GM12878 (cell line): ENCODE results near the gene CGGBP1. TPM values are rescaled to one million over a fixed set of nuclear protein-coding genes. Genes with fewer than 3 reads are reported as not detected.

ENCODE experiments used
- ATAC-seq: fragments of 200-7000 bp; cut with Tn5 transposase; 3 replicates; pipeline ENCODE4 v1.9.1; 2020; ENCODE audit warnings: mild to moderate bottlenecking, moderate library complexity
- BruUV-seq: library from RNA; stranded (reverse); fragments of 400-500 nt; replicated peaks from 2 replicates; lab custom pipeline; 2021; lab: Mats Ljungman, UMichigan
- CTCF ChIA-PET: fragments of 300-600 bp; sonication (Branson Sonifier 250); formaldehyde crosslinking; extraction: SDS; loops from one replicate; lab custom pipeline; 2021; ENCODE audit warnings: inconsistent platforms; lab: Yijun Ruan, JAX
- POLR2A ChIA-PET: fragments of 350-600 bp; formaldehyde crosslinking; extraction: SDS; loops from one replicate; lab custom pipeline; 2021; ENCODE audit warnings: inconsistent platforms; lab: Charles Lee
- RAD21 ChIA-PET: fragments of 300-600 bp; sonication (Branson Sonifier 250); formaldehyde crosslinking; loops from one replicate; lab custom pipeline; 2023; ENCODE audit warnings: antibody characterized with exemption; ENCODE audit not compliant: unreplicated experiment; lab: Charles Lee
- SMC1A ChIA-PET: fragments of 300-600 bp; sonication (Branson Sonifier 250); formaldehyde crosslinking; loops from one replicate; lab custom pipeline; 2023; ENCODE audit not compliant: unreplicated experiment, uncharacterized antibody; lab: Charles Lee
- DNase-seq: peaks from one replicate; pipeline ENCODE4 v3.0.0-alpha.2; 2011; ENCODE audit warnings: low read depth, low spot score
- FAIRE-seq: peaks from 3 replicates; lab custom pipeline; 2011; peaks lifted over from hg19 to GRCh38; lab: Jason Lieb, UNC
- H2AFZ ChIP-seq: 2 replicates; pipeline ENCODE4 v1.6.0; 2011; ENCODE audit warnings: low read depth, low read length, control low read depth; ENCODE audit not compliant: control insufficient read depth
- H3K27ac ChIP-seq: 2 replicates; pipeline ENCODE4 v1.5.1; 2011; ENCODE audit warnings: control low read depth; ENCODE audit not compliant: control insufficient read depth, insufficient read depth
- H3K27me3 ChIP-seq, 2 experiments: replicated peaks in 1 of 2; 2 replicates each; pipeline versions ENCODE4 v1.6.0 to v1.6.1; 2011; ENCODE audit warnings: low read length in 1 of 2; ENCODE audit not compliant: control insufficient read depth in 2 of 2, insufficient read depth in 2 of 2
- H3K36me3 ChIP-seq, 2 experiments: 2 replicates each; pipeline ENCODE4 v1.5.1; 2011; ENCODE audit warnings: low read length in 1 of 2; ENCODE audit not compliant: control insufficient read depth in 2 of 2, insufficient read depth in 2 of 2
- H3K4me1 ChIP-seq: 2 replicates; pipeline ENCODE4 v1.6.1; 2011; ENCODE audit warnings: mild to moderate bottlenecking, low read length, moderate library complexity, mixed read lengths; ENCODE audit not compliant: control insufficient read depth, insufficient read depth
- H3K4me2 ChIP-seq: 2 replicates; pipeline ENCODE4 v1.6.0; 2011; ENCODE audit warnings: control low read depth; ENCODE audit not compliant: control insufficient read depth, insufficient read depth
- H3K4me3 ChIP-seq: fragments of 200-600 bp; sonication (generic); 2 replicates; pipeline ENCODE4 v1.5.1; 2016
- H3K79me2 ChIP-seq: 2 replicates; pipeline ENCODE4 v1.6.0; 2011; ENCODE audit warnings: low read length; ENCODE audit not compliant: control insufficient read depth, insufficient read depth
- H3K9ac ChIP-seq: 2 replicates; pipeline ENCODE4 v1.8.0; 2011; ENCODE audit warnings: low read length, control low read depth, mixed read lengths; ENCODE audit not compliant: control insufficient read depth, insufficient read depth
- H3K9me3 ChIP-seq: replicated peaks from 3 replicates; pipeline ENCODE4 v1.5.1; 2011; ENCODE audit warnings: mild to moderate bottlenecking, low read length; ENCODE audit not compliant: control insufficient read depth, insufficient read depth
- H4K20me1 ChIP-seq: 2 replicates; pipeline ENCODE4 v1.6.0; 2011; ENCODE audit not compliant: control insufficient read depth, insufficient read depth
- HCFC1 ChIP-seq: fragments of 150-350 bp; IDR thresholded peaks from 2 replicates; pipeline ENCODE4 v1.6.1; 2014; ENCODE audit warnings: low read length
- PAX5 ChIP-seq: IDR thresholded peaks from 2 replicates; pipeline ENCODE4 v1.6.1; 2011; ENCODE audit warnings: low read depth, low read length, borderline replicate concordance
- PKNOX1 ChIP-seq: fragments of 450-650 bp; IDR thresholded peaks from 2 replicates; pipeline ENCODE4 v1.6.1; 2016; ENCODE audit warnings: mild to moderate bottlenecking
- ZBTB40 ChIP-seq: fragments of 450-650 bp; IDR thresholded peaks from 2 replicates; pipeline ENCODE4 v1.6.1; 2016; ENCODE audit warnings: mild to moderate bottlenecking, moderate library complexity, borderline replicate concordance
- WGBS: methylation state at CpG from one replicate; pipeline ENCODE4 v1.1.6; 2016; ENCODE audit warnings: low lambda C conversion rate; ENCODE audit not compliant: insufficient replicate concordance, insufficient coverage; ENCODE audit errors: missing lambda C conversion rate; 5-methylcytosine and 5-hydroxymethylcytosine counted together
- in situ Hi-C: fragments of 300-500 bp; cut with MboI; formaldehyde crosslinking; loops from 9 replicates; pipeline ENCODE4 v1.14.3; 2018; ENCODE audit warnings: mixed read lengths
- intact Hi-C: fragments of 100-400 bp; cut with micrococcal nuclease; formaldehyde crosslinking; loops from one replicate; pipeline ENCODE4 v1.14.2; 2022; ENCODE audit not compliant: unreplicated experiment
- polyA plus RNA-seq, 11 experiments: library from polyadenylated mRNA; depleted of rRNA in 4 of 11; unstranded in 6 of 11; stranded (reverse) in 5 of 11; fragments of >200 nt; fragmentation: Nextera tagmentation in 4 of 11; fragmentation: Illumina TruSeq in 1 of 11; extraction: Ambion mirVana in 4 of 11; extraction: Trizol in 1 of 11; gene quantifications; 1 replicate in 1 of 11; 2 replicates in 10 of 11; pipeline versions ENCODE4 v1.2.1 to v1.2.3, GENCODE V29; 2011 to 2016; ENCODE audit warnings: inconsistent platforms in 2 of 11, missing spikeins in 2 of 11, low read depth in 1 of 11
- total RNA-seq, 4 experiments: library from RNA; depleted of rRNA in 3 of 4; stranded (reverse); fragments of >200 nt in 3 of 4; fragmentation: Illumina TruSeq in 1 of 4; extraction: Trizol in 1 of 4; gene quantifications; 2 replicates each; pipeline versions ENCODE4 v1.2.1 to v1.2.3, GENCODE V29; 2013 to 2021

CGGBP1 gene
- total and polyA plus RNA-seq, 10 of the 15 experiments (the other 5 are each of a cell fraction or from before 2014, with no cell fraction given), result 27.8 to 75.8 (median 50.4) TPM

GRCh38 chr3:88030210-88030609 lies 28.6 kb downstream of the CGGBP1 start:
- WGBS, result 54% methylated on average over 3 of the region's 3 CpGs
- BruUV-seq, result no TSS peak
- peak overlapping the region; percentile 31 for H2AFZ ChIP-seq

More at GRCh38 chr3:88030210-88030609, 28.6 kb downstream of the CGGBP1 start:
- TF ChIP-seq HCFC1 (no peak), PAX5 (no peak), ZBTB40 (peak; percentile 56; the same call in 1 of the 2 replicates), PKNOX1 (no peak)
- TF ChIP-seq, all 136 proteins: peak for 1
- Histone ChIP-seq H3K4me3 (no peak overlapping the region), H3K27ac (no peak overlapping the region), H4K20me1 (no peaks in the 10 kb centered on the region), H3K36me3 (no peaks in the 10 kb centered on the region), H3K4me2 (peak overlapping the region; percentile 5; the same call in 1 of the 2 replicates), H3K79me2 (no peaks in the 10 kb centered on the region), H3K9ac (no peak overlapping the region), H3K4me1 (no peaks in the 10 kb centered on the region), H3K9me3 (no peaks in the 10 kb centered on the region; the same call in 2 of the 3 replicates), H3K27me3 (no peaks in the 10 kb centered on the region; a peak in 1 of 4 replicates)
- in situ Hi-C loops, result no loop called here
- ChIA-PET SMC1A (interaction anchor here (1.0 to 1.5 kb wide), 3 partner anchors 10 to 16 kb away, joined by 3 to 4 read pairs (median 4); no protein-coding TSS in a partner anchor), POLR2A (no interaction called here), RAD21 (interaction anchor here (1.4 to 2.5 kb wide), 2 partner anchors 29 to 83 kb away, joined by 3 to 12 read pairs; partner anchors contain the start of genes CGGBP1 and ZNF654), CTCF (interaction anchor here (0.7 to 1.5 kb wide), 3 partner anchors 10 to 83 kb away, joined by 3 to 7 read pairs (median 3); no protein-coding TSS in a partner anchor)
- FAIRE-seq (no peak), ATAC-seq (no peak), DNase-seq (no peak)
- intact Hi-C loops, result no loop called here
